NCI-H2171 (cell line): Measurements from ENCODE around the gene AFF3.

Source experiments
- DNase-seq: peaks from one replicate; lab custom pipeline; 2025; lab: John Stamatoyannopoulos, UW

The AFF3 gene

DNA sequence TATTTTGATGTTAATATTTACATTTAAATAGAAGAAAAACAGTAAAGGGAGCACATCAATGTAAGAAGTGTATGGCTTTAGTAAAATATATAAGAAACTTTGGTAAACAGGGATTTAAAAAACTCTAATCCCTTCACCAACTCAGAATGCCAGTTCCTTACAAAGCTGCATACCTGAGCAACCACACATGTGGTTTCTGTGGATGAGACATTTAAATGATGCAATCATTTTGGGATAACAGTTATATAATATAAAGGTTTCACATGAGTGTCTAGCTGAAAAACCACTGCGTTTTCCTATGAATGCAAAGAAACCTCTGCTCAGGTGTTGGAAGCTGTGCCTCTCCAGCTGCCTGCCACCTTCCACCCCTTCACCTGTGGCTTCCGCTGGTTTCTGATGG lies 443.5 kb downstream of the AFF3 start:
- no peak for DNase-seq

DNA sequence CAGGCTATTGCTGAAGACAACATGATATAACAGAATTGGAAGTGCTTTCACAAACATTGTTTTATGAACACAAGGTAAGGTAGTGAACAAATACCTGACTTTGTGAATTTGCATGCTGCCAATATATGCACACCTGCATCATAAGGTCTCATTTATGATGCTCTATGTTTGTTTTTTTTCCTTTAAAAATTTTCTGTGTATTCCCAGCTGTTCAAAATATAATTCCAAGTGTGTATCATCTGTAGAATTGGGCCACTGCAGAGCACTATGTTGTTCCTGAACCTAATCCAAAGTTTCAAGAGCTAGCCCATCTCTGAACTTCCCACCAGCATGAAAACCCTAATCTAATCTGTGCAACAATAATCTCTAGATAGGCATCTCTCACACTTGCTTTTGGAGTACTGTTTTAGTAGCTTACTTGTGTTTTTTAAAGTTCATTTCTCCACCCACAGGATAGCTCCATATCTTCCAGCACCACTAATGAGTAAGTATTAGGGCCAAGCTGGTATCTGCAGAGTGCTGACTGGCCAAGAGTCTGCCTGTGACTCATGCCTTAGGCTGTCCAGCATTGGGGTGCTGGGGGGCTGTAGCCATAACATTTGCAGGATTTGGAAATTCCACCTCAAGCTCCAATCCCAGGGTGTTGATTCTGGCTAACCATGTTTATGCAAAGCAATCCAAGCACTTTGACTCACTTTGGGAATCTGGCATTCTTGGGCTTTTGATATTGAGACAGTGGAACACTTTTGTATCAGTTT lies 444.4 kb downstream of the AFF3 start:
- no peak for DNase-seq

DNA sequence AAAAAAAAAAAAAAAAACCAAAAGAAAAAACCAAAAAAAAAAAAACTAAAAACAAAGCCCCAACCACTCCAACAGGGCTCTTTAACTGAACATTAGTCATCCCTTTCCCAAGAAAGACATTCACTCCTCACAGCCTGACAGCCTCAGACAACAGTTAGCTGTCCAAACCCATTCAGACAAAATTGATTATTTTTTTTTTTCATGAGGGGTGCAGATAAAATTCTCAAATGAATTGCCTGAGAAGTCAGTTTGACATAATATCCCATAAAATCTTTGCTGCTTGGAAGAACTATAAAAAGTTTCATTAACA lies 446.5 kb downstream of the AFF3 start:
- DNase-seq: no peak

DNA sequence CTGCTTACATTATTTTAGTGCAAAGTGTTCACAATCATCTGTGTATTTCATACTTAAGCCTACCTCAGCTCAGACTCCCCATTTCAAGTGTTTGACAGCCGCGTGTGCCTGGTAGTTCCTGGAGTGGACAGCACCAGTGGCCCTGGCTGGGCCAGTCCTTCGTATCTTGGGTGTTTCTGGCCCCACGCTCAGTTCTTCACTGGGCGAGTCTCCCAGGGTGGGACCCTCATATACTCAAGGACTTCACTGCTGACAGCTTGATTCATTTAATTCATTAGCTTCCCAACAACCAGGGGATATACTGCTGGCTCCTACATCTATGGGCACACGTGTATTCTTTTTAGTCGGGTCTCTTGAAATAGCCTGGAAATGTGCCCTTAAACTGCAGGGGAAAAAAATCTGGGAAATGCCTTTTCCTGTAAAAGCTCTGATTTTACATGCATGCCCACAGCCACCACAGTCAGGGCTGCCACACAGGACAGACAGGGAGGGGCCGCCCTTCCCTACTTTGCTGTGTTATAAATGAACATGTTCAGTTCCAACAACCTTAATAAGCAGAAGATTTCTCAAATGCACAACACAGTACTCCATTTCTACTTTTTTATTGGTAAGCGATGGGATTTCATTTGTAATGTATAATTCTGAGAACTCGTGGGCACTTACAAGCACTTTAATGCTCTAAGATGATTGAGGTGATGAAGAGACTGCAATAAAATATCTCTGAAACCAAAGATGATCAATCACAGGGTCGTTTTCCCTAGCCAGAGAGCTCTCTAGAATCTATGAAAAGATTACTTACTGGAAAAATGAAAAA lies 447.1 kb downstream of the AFF3 start:
- DNase-seq: no peak

DNA sequence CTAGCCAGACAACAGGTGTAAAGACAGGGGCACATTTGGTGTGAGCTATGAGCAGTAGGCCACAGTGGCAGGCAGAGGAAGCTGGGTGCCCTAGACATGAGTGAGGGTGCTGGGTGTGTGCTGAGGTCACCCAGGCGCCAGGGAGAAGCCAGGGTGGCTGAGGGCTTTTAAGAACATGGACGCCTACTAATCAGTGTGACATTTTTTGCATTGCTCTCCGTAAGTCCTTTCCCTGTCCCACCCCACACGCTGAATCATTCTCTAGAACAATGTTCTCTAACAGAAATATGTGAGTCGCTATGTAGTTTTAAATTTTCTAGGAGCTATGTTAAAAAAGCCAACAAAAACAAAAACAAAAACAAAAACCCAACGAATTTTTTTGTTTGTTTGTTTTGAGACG lies 448.1 kb downstream of the AFF3 start:
- DNase-seq: no peak

DNA sequence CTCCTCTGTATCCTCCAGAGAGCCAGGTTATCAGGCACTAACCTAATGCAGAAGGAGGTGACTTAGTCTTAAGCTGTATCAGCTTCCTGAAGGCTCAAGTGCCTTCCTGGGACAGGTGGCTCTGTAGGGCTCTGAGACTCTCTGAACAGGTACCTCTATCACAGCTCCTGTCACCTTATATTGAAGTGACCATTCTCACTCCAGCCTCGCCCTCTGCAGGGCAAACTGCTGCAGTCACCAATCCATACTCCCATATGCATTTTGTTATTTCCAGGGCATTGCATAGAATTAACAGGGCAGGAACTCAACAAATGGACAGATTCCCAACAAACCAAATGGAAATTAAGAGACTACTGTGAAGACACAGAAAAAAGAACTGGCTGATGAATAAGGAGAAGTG lies 449.6 kb downstream of the AFF3 start:
- no peak for DNase-seq

DNA sequence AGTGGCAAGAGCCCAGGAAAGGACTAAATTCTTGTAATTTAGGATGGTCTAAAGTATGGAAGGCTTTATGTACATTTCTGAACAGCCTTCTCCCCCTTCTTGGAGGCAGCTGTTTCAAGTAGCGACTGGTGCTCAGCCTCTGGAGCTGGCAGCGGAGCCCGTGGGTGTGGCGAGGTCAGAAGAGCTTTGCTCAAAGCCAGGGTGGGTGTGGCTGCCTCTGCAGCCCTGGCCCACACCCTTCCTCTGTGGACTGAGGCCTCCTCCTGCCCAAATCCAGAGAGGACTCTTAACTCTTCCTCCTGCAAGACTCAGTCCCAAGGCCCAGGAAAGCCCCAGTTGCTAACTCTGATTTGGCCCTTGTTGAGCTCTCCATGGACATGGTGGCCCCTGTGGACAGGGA lies 450.5 kb downstream of the AFF3 start:
- DNase-seq: no peak

DNA sequence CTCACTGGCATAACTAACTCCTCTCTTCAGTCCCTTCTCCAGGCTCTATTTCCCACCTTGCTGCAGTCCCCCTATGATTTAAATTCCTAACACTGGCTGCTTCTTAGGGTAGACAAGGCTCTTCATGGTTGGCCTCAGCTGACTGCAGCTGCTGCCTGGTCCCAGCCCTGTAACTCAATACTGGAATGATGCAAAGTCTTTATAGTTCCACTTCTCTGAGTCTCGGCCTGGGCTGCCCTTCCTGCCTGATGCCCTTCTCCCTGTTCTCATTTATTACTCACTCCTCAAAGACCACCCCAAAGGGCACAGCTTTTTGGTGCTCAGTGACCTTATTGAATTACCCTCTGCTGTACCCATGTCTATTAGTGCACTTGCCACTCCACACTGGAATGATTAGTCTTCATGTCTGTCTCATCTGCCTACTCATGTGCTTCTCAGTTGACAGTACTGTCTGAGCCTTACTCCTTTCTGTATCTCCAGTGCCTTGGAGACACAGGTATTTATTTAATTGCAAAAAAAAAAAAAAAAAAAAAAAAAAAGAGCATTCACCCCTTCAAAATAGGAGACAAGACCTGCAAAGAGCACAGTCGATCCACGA lies 453.1 kb downstream of the AFF3 start:
- no peak for DNase-seq

DNA sequence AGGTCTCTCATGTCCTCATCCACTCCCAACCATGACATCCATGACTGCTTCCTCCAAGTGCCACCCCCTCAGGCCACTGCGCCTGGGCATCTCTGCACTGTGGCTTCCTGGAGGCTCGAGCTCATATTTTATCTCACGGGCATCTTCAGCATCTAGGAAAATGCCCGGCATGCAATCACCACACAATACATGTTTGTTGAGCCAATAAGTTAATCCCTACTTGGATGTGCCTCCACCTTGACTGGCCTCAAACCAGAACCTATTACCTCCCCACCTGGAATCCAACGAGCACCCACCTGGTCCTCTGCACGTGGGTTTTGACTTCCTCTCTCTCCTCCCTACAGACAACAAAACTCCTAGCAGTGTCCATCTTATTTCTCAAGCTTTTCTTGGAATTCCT lies 453.7 kb downstream of the AFF3 start:
- no peak for DNase-seq

DNA sequence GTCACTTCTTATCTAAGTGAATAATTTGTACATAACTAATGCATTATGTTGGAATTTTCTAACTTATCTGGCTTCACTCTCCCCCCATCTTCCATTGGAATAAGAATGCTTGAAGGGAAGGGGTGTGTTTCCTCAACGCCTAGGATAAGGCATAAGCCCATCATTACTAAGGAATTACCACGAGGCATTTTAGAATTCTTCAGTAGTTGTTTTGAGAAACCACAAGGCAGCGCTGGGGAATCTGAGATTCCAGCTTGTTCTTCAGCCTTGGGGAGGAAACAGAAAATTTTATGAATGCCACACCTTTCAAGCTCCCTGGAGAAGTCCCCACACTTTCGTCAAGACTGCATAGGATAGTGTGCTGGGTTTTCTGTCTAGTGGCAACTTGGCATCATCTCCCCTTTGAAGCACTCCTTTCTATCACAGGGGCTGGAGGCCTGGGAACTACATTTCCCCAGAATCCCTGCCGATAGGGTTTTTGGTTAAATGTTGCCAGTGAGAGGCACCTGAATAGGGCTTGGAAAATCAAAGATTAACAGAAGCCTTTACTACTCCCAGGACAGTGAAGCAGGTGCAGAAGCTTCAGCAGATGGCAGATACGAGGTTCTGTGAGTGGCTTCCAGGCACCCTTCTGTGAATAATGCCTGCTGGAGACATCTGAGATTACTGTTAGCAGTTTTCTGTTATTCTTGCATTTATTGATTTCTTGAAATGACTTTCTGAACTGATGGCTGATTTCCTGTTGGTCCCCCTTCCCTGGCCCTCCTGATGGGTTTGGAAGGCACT lies 459.9 kb downstream of the AFF3 start:
- DNase-seq: peak; percentile 64

DNA sequence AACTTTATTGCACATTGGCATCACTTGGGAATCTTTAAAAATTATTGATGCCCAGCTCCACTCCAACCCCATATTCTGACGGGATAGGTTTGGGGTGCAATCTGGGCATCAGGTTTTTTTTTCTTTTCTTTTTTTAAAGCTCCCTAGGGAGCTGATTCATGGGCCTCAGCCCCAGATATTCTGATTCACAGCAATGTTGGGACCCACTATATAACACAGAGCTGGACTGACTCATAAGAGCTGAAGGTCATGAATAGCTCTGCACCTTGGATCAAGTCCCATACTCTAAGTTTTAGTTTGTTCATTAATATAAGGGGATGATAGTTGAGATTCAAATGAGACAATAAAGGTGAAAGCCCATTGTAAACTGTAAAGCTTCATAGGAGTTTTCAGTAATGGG lies 461.4 kb downstream of the AFF3 start:
- DNase-seq: no peak

DNA sequence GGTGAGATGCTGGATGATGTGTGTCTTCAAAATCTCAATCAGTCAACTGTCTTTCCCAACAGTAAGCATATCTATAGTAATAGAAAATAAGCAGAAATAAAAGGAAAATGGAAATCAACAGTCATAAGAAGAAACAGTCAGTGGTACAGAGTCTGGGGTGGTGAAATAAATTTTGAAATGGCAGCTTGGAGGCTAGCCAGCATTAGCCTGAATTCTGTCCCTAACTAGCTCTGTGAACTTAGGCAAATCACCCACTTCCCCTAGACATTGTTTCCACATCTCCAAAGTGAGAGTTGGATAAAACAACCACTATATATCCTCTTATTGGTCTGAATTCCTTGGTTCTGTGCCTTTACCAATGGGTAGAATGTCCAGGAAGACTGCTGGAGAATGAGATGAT lies 462.9 kb downstream of the AFF3 start:
- DNase-seq: no peak

DNA sequence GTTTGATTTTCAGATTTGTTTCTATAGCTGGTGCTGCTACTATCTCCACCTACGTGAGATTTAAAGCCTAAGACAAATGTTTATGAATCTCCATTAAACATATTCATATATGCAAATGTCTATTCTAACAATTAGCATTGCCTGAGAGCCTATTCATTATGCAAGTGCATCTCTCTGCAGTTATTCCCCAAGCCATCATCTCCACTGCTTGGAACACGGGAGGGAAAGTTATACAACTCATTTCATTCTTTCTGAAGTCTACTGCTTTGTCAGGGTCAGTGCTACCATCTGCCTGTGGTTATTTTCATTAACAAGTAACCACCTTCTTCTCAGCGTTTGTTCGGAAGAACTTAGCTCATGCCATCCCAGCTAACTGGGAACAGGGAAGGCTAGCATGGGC lies 463.8 kb downstream of the AFF3 start:
- no peak for DNase-seq

DNA sequence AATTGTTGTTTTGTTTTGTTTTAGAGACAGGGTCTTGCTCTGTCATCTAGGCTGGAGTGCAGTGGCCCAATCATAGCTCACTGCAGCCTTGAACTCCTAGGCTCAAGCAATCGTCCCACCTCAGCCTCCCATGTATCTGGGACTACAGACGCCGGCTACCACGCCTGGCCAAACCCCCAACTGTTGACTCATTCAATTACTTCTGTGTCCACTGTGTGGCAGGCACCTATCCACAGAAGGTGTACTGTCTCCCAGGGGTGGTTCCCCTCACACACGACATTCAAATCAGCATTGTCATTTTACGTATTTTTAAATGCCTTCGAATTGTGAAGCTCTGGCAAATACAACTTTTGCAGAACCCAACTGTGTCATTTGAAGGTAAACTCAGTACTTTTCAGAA lies 464.6 kb downstream of the AFF3 start:
- no peak for DNase-seq

DNA sequence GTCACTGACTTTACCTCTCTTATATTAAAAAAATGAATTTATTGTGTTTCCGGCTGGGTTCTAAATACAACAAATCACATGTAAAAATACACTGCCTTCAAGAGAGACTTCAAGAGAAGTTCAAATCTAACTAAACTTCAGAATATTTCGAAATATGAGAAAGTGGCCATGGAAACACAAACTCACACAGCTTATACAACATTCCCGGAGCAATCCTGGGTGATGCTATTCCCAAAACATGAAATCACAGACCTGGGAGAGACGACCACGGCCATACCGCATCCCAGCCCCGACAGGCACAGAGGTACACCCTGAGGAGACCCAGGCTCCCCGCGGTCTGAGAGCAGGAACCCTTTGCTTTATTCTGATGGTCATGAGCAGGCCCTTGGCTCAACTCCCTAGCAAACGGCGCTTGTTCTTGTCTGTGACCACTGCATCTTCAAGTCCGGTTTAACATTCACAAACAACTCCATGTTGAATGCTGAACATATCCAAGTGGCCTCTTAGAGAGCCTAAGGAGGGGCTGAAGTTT lies 467.2 kb downstream of the AFF3 start:
- no peak for DNase-seq

DNA sequence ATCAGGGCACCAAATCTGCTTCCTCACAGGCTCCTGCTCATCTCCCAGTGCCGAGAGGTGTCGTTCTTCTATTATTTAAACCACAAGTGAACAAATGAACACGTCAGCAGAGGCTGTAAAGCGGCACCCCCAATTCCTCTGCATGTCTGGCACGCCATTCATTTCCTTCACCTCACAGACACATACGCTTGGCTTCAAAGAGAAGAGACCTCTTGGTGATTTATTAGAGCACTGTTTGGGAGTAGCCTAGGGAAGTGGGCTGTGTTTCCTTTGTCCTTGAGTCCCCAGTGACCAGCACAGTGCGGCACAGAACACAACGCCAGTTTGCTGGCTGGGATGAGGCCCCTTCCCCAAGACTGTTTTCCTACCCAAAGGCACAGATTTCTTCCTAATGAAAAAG lies 468.3 kb downstream of the AFF3 start:
- no peak for DNase-seq

DNA sequence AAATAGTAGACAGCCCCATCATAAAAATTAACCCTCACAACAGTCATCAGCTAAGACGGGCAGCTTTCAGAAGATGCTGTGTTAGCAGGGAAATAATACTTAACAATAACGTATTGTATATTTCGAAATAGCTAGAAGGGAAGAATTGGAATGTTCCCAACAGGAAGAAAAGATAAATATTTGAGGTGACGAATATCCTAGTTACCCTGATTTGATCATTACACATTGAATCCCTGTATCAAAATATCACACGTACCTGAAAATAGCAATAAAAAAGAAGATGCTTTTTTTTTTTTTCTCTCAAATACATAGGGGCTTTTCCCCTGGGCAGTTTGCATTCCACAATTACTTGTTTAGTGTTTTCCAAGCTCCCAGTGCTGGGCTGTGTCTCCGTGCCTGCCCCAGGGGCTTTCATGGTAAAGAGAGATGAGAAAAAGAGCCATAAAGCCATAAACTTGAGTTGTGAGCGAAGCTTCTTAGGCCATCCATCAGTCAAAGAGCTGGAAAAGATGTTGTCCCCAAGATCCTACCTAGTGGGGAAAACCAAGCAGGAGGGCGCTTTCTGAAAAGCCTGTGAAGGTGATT lies 469.5 kb downstream of the AFF3 start:
- no peak for DNase-seq

DNA sequence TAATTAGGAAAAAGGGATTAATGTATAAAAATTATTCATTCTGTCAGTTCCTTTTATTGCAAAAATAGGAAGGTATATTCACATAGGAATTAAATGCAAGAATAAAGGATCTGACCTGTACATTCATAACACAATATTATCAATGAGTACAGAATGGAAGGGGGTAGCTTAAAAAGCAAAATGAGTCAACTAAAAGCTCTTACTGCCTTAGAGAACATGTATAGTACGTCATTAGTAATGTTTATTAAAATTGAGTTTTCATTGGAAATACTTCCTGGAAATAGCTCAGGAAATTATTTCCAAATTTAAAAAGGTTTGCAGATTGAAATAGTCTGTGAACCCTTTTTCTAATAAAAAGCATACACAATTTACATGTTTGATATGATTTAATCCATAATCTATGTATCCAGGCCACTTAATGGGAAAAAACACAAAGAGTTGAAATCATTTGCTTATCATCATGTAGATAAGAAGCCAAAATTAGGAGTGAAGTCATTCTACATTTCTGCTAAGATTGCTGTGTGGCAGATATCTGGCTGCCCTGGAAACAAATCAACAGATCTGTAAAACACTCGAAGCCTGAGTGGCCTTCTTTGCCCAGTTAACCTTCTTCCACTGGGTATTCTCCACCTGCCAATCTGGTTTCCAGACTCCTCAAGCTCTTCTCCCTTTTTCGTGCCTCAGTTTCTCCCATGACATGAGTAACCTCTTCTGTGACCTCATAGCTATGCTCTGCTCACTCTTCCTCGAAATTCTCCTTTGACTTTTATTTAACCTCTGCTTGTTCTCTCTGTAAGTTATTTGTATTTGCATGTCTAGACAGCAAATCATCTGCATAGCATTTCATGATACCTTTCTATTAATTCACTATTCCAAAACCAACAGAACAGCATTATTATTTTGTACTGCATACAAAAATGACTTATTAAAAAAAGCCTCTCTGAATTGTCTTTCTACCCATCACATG lies 471.3 kb downstream of the AFF3 start:
- no peak for DNase-seq

DNA sequence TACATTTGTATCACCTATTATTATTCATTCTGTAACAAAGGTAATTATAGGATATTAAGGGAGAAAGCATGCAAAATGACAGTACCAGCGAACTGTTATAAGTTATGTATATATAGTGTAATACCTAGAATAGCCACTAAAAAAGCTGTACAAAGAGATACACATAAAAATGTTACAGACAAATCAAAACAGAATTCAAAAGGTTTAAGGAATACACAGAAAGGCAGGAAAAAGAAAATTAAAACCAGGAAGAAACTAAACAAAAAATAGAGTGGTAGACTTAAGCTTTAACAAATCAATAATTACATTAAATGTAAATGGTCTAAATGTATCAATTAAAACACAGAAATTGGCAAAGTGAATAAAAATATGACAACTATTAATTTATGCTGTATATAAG lies 476.1 kb downstream of the AFF3 start:
- DNase-seq: no peak

DNA sequence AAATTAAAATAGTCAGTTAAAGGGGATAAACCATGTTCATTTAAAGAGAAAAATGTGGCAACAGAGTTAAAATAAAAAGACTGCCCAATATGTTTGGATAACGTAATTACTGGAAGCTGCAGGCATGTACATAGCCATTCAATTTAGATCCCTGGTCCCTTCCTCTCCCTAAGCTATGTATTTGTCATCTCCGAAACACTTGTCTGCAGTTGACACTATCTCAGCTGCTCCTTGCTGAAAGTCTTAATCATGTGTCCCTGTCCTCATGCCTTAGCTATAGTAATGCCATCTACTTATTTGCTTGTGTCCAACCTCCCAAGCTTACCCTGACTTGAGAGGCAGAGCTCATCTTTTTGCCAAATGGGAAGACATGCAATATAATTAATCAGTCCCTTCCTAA lies 478.7 kb downstream of the AFF3 start:
- no peak for DNase-seq
